GF-D8 (cell line): ENCODE measurements around the gene KCNJ15.

Experiments
- DNase-seq: peaks from one replicate; lab custom pipeline; 2025; lab: John Stamatoyannopoulos, UW

Gene KCNJ15

DNA sequence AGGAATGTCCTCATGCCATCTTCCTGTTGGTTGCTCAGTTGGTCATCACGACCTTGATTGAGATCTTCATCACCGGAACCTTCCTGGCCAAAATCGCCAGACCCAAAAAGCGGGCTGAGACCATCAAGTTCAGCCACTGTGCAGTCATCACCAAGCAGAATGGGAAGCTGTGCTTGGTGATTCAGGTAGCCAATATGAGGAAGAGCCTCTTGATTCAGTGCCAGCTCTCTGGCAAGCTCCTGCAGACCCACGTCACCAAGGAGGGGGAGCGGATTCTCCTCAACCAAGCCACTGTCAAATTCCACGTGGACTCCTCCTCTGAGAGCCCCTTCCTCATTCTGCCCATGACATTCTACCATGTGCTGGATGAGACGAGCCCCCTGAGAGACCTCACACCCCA, 42.9 kb downstream of the KCNJ15 start:
- no peak for DNase-seq

DNA sequence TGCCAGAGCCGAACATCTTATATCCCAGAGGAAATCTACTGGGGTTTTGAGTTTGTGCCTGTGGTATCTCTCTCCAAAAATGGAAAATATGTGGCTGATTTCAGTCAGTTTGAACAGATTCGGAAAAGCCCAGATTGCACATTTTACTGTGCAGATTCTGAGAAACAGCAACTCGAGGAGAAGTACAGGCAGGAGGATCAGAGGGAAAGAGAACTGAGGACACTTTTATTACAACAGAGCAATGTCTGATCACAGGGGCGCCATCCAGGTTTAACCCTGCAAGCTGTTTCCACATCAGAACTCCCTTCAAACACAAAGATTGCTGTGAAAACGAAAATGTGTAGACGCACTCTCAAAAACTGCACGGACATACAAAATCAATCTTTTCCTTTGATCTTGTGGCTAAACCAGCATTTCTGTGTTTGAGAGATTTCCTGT, 43.4 kb downstream of the KCNJ15 start:
- no peak for DNase-seq

DNA sequence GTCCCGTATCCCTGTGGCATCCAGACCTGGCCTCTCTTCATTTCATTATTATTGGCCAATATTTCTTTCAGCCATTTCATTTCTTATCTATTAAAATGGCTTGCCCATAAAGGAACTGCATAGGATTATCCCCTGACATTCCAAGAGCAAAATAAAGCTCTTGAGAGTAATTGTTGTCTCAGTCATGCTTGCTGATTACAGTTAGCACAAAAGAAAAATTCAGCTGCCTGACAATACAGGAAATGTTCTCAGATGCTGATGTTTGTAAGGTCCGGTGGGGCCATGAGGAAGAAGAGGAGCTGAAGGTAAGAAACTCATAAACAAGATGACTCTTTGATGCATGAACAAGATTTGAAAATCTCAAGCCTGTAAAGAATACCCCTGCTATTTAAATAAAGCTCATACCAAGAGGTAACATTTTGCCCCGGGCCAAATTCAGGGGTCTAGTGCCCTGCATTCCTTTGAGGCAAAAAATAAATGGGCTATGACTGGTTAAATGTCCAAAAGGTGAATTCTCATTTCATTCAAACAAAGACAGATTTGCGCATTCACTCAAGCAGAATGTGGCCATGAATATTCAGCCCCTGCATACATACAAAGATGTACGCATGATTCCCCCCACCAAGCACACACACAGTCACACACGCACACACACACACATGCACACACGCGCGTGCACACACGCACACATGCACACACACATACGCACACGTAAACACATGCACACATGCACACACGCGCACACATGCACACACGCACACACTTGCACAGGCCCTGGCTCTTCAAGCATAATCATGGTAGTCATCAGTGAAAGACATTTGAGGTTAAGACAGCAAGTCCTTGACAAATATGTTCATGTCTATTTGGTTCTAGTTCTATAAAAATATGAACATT, 44.8 kb downstream of the KCNJ15 start:
- no peak for DNase-seq

GRCh38 chr21:38303300-38303699, 46.5 kb downstream of the KCNJ15 start:
- no peak for DNase-seq

GRCh38 chr21:38306433-38307141, 49.8 kb downstream of the KCNJ15 start:
- DNase-seq: no peak

GRCh38 chr21:38307771-38308531, 51.2 kb downstream of the KCNJ15 start:
- no peak for DNase-seq

- no peak for DNase-seq
Measured at GRCh38 chr21:38308532-38309119, 51.8 kb downstream of the KCNJ15 start.

- DNase-seq: no peak
Measured at GRCh38 chr21:38310646-38311485, 54.1 kb downstream of the KCNJ15 start.

- no peak for DNase-seq
Measured at GRCh38 chr21:38311765-38312164, 55.0 kb downstream of the KCNJ15 start.

DNA sequence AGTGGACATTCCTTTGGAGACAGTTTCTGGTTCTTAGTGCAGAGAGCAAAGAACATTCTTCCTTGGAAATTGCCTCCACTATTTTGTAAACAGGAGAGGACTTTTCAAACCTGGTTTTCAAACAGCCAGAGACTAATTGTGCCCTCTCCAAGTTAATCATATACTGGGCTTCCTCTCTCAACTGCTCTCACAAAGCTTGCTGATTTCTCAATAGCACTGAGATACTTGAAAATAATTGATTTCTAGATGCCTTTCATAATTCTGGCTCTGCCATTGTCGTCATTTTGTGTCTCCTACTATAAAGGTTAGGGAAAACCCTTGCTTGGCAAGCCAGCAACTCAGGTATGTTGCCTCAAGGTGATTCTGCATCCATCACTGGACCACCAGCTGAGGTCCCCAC, 56.0 kb downstream of the KCNJ15 start:
- DNase-seq: no peak

- no peak for DNase-seq
Measured at GRCh38 chr21:38314558-38314957, 57.8 kb downstream of the KCNJ15 start.

GRCh38 chr21:38315122-38315521, 58.3 kb downstream of the KCNJ15 start:
- no peak for DNase-seq

GRCh38 chr21:38319781-38320180, 63.0 kb downstream of the KCNJ15 start:
- DNase-seq: no peak

DNA sequence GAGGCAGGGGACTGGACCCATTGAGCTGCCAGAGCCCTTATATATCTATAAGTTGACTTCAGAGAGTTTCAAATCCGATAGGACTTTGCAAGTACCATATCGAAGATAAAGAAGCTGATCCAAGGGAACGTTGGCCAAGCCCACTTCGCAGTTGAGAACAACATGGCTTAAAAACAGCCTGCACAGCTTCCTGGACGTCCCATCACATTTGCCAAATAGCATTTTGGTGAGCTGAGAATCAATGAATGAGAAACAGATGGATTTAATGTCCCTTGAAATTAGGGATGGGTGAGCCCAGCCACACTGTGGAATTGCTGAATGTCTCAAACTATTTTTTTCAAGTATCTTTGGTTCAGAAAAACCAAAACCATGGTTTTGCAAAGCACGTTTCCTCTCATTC, 64.8 kb downstream of the KCNJ15 start:
- no peak for DNase-seq

- DNase-seq: no peak
Measured at GRCh38 chr21:38322311-38322950, 65.6 kb downstream of the KCNJ15 start.

- DNase-seq: no peak
Measured at GRCh38 chr21:38323721-38324531, 67.1 kb downstream of the KCNJ15 start.

GRCh38 chr21:38325216-38325615, 68.4 kb downstream of the KCNJ15 start:
- DNase-seq: no peak

GRCh38 chr21:38325731-38326420, 69.1 kb downstream of the KCNJ15 start:
- no peak for DNase-seq

GRCh38 chr21:38326429-38326828, 69.6 kb downstream of the KCNJ15 start:
- no peak for DNase-seq
